8988T (cell line): ENCODE results near the gene ZNF791.
"Not testable (repeated sequence)": the region's sequence is repeated elsewhere in the genome, so short reads cannot be mapped to it uniquely, and the experiment has no call there.

Experiments used
- DNase-seq: peaks from one replicate; pipeline ENCODE4 v3.0.0; 2011

Gene ZNF791

GRCh38 chr19:12610540-12611360 is at the start of gene ZNF791, which contains the start of gene ZNF490:
Gene ZNF791 (plus strand): TSS chr19:12610920. CDS start chr19:12611080, 160 bp downstream.
Gene ZNF490 (minus strand): TSS chr19:12610813. CDS start chr19:12610680, 133 bp downstream.
- peak; percentile 73 for DNase-seq

- peak; percentile 72 for DNase-seq
Observed at GRCh38 chr19:12564016-12564664, 46.6 kb upstream of the ZNF791 start.

GRCh38 chr19:12566380-12566779 is 44.3 kb upstream of the ZNF791 start:
- DNase-seq: not testable (repeated sequence)

GRCh38 chr19:12567951-12568350 is 42.8 kb upstream of the ZNF791 start:
- no peak for DNase-seq

- DNase-seq: no peak
Observed at GRCh38 chr19:12574036-12574435, 36.7 kb upstream of the ZNF791 start.

GRCh38 chr19:12578641-12579040 is 32.1 kb upstream of the ZNF791 start:
- no peak for DNase-seq

- DNase-seq: no peak
Observed at GRCh38 chr19:12580180-12580694, 30.5 kb upstream of the ZNF791 start.

GRCh38 chr19:12581100-12581499 is 29.6 kb upstream of the ZNF791 start:
- DNase-seq: no peak

GRCh38 chr19:12596485-12596884 is 14.2 kb upstream of the ZNF791 start:
- DNase-seq: no peak

- DNase-seq: no peak
Observed at GRCh38 chr19:12596927-12597548, 13.7 kb upstream of the ZNF791 start.

- DNase-seq: no peak
Observed at GRCh38 chr19:12597594-12597993, 13.1 kb upstream of the ZNF791 start.

GRCh38 chr19:12603714-12604113 is 7.0 kb upstream of the ZNF791 start:
- no peak for DNase-seq

GRCh38 chr19:12606796-12607195 is 3.9 kb upstream of the ZNF791 start:
- DNase-seq: no peak

GRCh38 chr19:12607631-12608030 is 3.1 kb upstream of the ZNF791 start:
- DNase-seq: no peak

- DNase-seq: peak; percentile 29
Observed at GRCh38 chr19:12611361-12611699, 610 bp downstream of the ZNF791 start.

GRCh38 chr19:12617646-12618045 is 6.9 kb downstream of the ZNF791 start:
- DNase-seq: no peak

- not testable (repeated sequence) for DNase-seq
Observed at GRCh38 chr19:12621253-12622024, 10.7 kb downstream of the ZNF791 start.

GRCh38 chr19:12623361-12624031 is 12.8 kb downstream of the ZNF791 start:
- no peak for DNase-seq

GRCh38 chr19:12626958-12627357 is 16.2 kb downstream of the ZNF791 start:
- DNase-seq: no peak

- DNase-seq: no peak
Observed at GRCh38 chr19:12628040-12629022, 17.6 kb downstream of the ZNF791 start.

- DNase-seq: no peak
Observed at GRCh38 chr19:12629215-12629614, 18.5 kb downstream of the ZNF791 start.
